Mucosa of rectum (tissue), 2 donors: ENCODE results near the gene ELP4.
"Not testable (repeated sequence)": the region's sequence is repeated elsewhere in the genome, so short reads cannot be mapped to it uniquely, and the experiment has no call there.

ENCODE experiments used
- H3K27ac ChIP-seq, 2 donors: one replicate each; pipeline ENCODE4 v1.7.0; 2013; ENCODE audit warnings: inconsistent platforms in 2 of 2, low read depth in 2 of 2, low read length in 2 of 2
- H3K27me3 ChIP-seq, 2 donors: one replicate each; pipeline ENCODE4 v1.7.0; 2013; ENCODE audit warnings: low read length in 2 of 2; ENCODE audit not compliant: control insufficient read depth in 2 of 2, insufficient read depth in 2 of 2
- H3K36me3 ChIP-seq, 2 donors: one replicate each; pipeline ENCODE4 v1.7.0; 2013; ENCODE audit warnings: low read length in 2 of 2; ENCODE audit not compliant: control insufficient read depth in 2 of 2, insufficient read depth in 2 of 2
- H3K4me1 ChIP-seq, 2 donors: one replicate each; pipeline ENCODE4 v1.7.0; 2013; ENCODE audit warnings: low read length in 2 of 2, mild to moderate bottlenecking in 1 of 2; ENCODE audit not compliant: control insufficient read depth in 2 of 2, insufficient read depth in 2 of 2
- H3K4me3 ChIP-seq, 2 donors: one replicate each; pipeline ENCODE4 v1.7.0; 2013; ENCODE audit warnings: low read length in 2 of 2
- H3K9ac ChIP-seq, 2 donors: one replicate each; pipeline ENCODE4 v1.7.0; 2013; ENCODE audit warnings: low read length in 2 of 2, low read depth in 1 of 2, mild to moderate bottlenecking in 1 of 2
- H3K9me3 ChIP-seq, 2 donors: one replicate each; pipeline ENCODE4 v1.7.0; 2013; ENCODE audit warnings: low read length in 2 of 2; ENCODE audit not compliant: control insufficient read depth in 2 of 2
- donor health status: healthy.
- donor health status: Normal muscosa, but diverticular disease.

Gene ELP4

GRCh38 chr11:31720671-31721365 is 211.3 kb downstream of the ELP4 start:
- Histone ChIP-seq H3K36me3 (no peaks in the 10 kb centered on the region), H3K27me3 (no peaks in the 10 kb centered on the region), H3K4me1 (no peaks in the 10 kb centered on the region), H3K27ac (no peak overlapping the region), H3K9ac (no peak overlapping the region), H3K9me3 (no peaks in the 10 kb centered on the region), H3K4me3 (no peak overlapping the region)

GRCh38 chr11:31722754-31723153 is 213.2 kb downstream of the ELP4 start:
- Histone ChIP-seq H3K27me3 (no peaks in the 10 kb centered on the region), H3K4me1 (no peaks in the 10 kb centered on the region), H3K4me3 (no peak overlapping the region), H3K27ac (no peak overlapping the region), H3K9ac (no peak overlapping the region), H3K9me3 (no peaks in the 10 kb centered on the region), H3K36me3 (no peaks in the 10 kb centered on the region)

GRCh38 chr11:31725176-31725575 is 215.6 kb downstream of the ELP4 start:
- no peak overlapping the region for H3K9ac ChIP-seq
- no peaks in the 10 kb centered on the region for H3K4me1 ChIP-seq
- no peaks in the 10 kb centered on the region for H3K27me3 ChIP-seq
- H3K36me3 ChIP-seq: no peaks in the 10 kb centered on the region
- no peak overlapping the region for H3K27ac ChIP-seq
- H3K4me3 ChIP-seq: no peak overlapping the region
- H3K9me3 ChIP-seq: no peaks in the 10 kb centered on the region

- Histone ChIP-seq H3K9ac (no peak overlapping the region), H3K4me1 (no peaks in the 10 kb centered on the region), H3K4me3 (no peak overlapping the region), H3K27ac (no peak overlapping the region), H3K27me3 (no peaks in the 10 kb centered on the region), H3K36me3 (no peaks in the 10 kb centered on the region), H3K9me3 (peaks cover 0 to 4% of the 10 kb centered on the region in 2 donors)
These were observed 218.9 kb downstream of the ELP4 start for GRCh38 chr11:31728432-31728831.

GRCh38 chr11:31740131-31740530 is 230.6 kb downstream of the ELP4 start:
- H3K27me3 ChIP-seq: no peaks in the 10 kb centered on the region
- H3K4me1 ChIP-seq: no peaks in the 10 kb centered on the region
- no peak overlapping the region for H3K9ac ChIP-seq
- H3K9me3 ChIP-seq: no peaks in the 10 kb centered on the region
- H3K27ac ChIP-seq: no peak overlapping the region
- no peaks in the 10 kb centered on the region for H3K36me3 ChIP-seq
- no peak overlapping the region for H3K4me3 ChIP-seq

GRCh38 chr11:31740731-31741368 is 231.3 kb downstream of the ELP4 start:
- not testable (repeated sequence) for H3K4me3 ChIP-seq, H3K36me3 ChIP-seq, H3K4me1 ChIP-seq, H3K27ac ChIP-seq, H3K27me3 ChIP-seq, H3K9ac ChIP-seq, H3K9me3 ChIP-seq

GRCh38 chr11:31747581-31747980 is 238.0 kb downstream of the ELP4 start:
- H3K4me1 ChIP-seq: no peaks in the 10 kb centered on the region
- H3K9me3 ChIP-seq: no peaks in the 10 kb centered on the region
- no peaks in the 10 kb centered on the region for H3K27me3 ChIP-seq
- H3K36me3 ChIP-seq: no peaks in the 10 kb centered on the region
- no peak overlapping the region for H3K9ac ChIP-seq
- no peak overlapping the region for H3K27ac ChIP-seq
- H3K4me3 ChIP-seq: no peak overlapping the region

GRCh38 chr11:31757260-31757835 is 247.8 kb downstream of the ELP4 start:
- Histone ChIP-seq H3K27me3 (no peaks in the 10 kb centered on the region), H3K36me3 (no peaks in the 10 kb centered on the region), H3K9ac (no peak overlapping the region), H3K4me1 (no peaks in the 10 kb centered on the region), H3K9me3 (no peaks in the 10 kb centered on the region), H3K27ac (no peak overlapping the region), H3K4me3 (no peak overlapping the region)

GRCh38 chr11:31761636-31762035 is 252.1 kb downstream of the ELP4 start:
- H3K9me3 ChIP-seq: no peaks in the 10 kb centered on the region
- no peaks in the 10 kb centered on the region for H3K36me3 ChIP-seq
- H3K27me3 ChIP-seq: no peaks in the 10 kb centered on the region
- H3K9ac ChIP-seq: no peak overlapping the region
- no peaks in the 10 kb centered on the region for H3K4me1 ChIP-seq
- no peak overlapping the region for H3K4me3 ChIP-seq
- no peak overlapping the region for H3K27ac ChIP-seq

- Histone ChIP-seq H3K36me3 (no peaks in the 10 kb centered on the region), H3K27ac (no peak overlapping the region), H3K27me3 (no peaks in the 10 kb centered on the region), H3K9ac (no peak overlapping the region), H3K9me3 (no peaks in the 10 kb centered on the region), H3K4me3 (no peak overlapping the region), H3K4me1 (no peaks in the 10 kb centered on the region)
These were observed 253.7 kb downstream of the ELP4 start for GRCh38 chr11:31763296-31763695.
